ENCODE results near the gene DPF1. TPM values are rescaled to one million over a fixed set of nuclear protein-coding genes. Genes with fewer than 3 reads are reported as not detected.

Gene DPF1
- polyA plus RNA-seq, 4 donors = 1.3 to 2.2 (median 1.8) TPM

DNA sequence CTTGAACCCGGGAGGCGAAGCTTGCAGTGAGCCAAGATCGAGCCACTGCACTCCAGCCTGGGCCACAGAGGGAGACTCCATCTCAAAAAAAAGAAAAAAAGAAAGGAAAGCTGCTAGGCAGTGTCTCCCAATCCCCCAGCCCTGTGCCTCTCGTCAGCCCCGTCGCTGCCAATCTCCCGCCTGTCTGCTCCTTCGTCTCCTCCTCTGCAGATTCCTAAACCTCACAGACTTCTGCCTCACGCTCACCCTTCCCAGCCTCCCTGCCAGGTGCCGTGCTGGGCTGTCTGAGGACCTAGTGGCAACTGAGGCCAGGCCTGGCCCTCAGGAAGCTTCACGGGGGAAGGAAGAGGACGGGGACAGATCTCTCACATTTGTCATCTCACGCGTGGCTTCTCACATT is 21.5 kb downstream of the DPF1 start:
- DNase-seq (ENCODE audit: low read depth in 4 of 4, low spot score in 2 of 4) = no peak

DNA sequence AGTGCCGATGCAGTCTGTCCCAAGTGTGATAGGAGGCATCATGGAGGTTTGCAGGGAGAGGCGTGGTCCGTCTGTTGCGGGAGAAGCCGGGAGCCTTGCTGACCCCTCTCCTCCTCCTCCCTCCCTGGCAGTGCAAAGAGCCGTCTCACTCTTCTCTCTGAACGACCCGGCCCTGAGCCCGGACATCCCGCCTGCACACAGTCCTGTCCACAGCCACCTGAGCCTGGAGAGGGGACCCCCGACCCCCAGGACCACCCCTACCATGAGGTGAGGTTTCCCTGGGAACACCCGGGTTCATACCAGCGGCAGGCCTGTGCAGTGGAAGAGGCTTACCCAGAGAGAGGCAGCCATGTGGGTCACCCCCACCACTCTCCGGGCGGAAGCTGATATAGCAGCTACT is 22.3 kb downstream of the DPF1 start:
- DNase-seq (ENCODE audit: low read depth in 4 of 4, low spot score in 2 of 4) = no peak

DNA sequence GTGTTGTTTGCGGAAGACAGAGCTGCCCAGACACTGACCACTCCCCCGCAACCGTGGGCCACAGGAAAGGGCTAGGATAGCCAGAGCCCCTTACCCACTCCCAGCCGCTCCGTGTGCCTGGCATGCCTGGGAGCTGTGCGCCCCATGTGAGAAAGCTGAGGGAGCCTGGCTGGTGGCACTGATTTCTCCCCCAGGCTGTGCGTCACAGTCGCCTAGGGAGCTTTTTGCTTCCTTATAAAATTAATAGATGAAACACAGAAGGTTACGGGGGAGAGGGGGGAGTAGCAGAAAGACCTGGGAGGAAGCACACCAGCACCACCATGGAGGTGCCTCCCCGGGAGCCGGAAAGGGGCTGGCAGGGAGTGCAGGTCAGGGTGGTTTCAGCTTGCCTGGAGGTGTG is 24.7 kb downstream of the DPF1 start:
- DNase-seq (ENCODE audit: low read depth in 4 of 4, low spot score in 2 of 4) = no peak

DNA sequence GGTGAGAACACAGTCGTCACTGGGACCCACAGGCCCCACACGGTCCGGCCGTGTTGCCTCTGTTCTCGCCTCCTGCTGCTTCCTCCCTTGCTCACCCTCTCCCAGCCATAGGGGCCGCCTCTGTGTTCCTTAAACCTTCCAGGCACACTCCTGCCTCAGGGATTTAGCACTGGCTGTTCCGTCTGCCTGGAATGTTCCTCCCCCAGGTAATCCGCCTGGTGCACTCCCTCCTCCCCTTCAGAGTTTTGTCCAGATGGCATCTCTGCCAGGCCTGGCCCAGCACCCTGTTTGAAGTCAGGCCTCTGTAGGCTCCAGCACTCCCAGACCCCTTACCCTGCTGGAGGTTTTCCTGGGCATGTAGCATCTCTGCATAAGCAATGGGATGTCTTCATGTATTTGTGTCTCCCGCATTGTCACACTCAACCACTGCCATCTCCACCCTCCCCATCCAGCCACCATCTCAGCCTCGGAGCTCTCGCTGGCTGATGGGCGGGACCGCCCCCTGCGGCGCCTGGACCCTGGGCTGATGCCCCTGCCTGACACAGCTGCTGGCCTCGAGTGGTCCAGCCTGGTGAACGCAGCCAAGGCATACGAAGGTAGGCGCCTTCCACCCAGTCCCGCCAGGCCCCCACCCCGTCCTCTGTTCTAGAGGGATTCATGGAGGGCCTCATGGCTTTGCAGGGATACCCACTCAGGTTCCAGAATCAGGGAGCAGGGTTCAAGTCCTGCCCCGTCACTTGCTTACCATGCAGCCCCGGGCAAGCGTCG is 25.9 kb downstream of the DPF1 start:
- no peak for DNase-seq (ENCODE audit: low read depth in 4 of 4, low spot score in 2 of 4)

DNA sequence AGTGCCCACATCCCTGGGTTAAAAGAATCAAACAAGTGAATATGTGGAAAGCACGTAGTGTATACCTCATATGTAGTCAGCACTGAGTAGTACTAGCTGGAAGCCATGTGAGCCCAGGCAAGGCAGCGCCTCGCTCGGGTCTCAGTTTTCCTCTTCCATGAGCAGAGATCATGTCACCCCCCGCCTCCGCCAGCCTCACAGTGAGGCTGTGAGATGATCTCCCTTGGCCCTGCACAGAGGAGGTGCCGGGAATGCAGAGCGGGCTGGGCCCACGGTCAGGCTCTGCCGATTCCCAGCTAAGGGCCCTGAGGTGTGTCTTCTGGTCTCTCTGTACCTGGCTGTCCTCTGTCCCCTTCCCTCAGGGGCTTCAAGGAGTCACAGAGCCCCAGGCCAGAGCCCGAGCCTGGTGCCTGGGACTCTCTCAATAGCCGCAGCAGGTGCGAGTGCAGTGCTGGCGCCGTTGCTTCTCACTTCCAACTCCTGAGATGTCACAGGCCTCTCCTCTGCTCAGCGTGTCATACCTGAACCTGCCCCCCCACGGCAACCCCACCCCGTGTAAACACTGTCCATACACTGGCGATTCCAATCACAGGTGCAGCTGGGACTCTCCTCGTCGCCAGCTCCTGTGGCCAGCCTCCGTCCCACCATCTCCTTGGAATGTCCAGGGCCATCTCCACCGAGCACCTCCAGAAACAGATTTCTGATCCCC is 26.9 kb downstream of the DPF1 start:
- DNase-seq (ENCODE audit: low read depth in 4 of 4, low spot score in 2 of 4) = no peak

DNA sequence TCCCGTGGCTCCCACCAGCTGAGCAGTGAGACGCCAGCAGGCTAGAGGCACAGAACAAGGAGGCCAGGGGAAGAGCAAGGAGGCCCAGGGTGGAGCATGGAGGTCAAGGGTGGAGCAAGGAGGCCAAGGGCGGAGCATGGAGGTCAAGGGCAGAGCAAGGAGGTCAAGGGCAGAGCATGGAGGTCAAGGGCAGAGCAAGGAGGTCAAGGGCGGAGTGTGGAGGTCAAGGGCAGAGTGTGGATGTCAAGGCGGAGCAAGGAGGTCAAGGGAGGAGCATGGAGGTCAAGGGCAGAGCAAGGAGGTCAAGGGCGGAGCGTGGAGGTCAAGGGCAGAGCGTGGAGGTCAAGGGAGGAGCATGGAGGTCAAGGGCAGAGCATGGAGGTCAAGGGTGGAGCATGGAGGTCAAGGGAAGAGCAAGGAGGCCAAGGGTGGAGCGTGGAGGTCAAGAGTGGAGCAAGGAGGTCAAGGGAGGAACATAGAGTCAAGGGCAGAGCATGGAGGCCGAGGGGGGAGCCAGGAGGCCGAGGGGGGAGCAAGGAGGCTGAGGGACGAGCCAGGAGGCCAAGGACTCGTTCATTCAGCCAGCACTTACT is 27.7 kb downstream of the DPF1 start:
- DNase-seq (ENCODE audit: low read depth in 4 of 4, low spot score in 2 of 4) = no peak

DNA sequence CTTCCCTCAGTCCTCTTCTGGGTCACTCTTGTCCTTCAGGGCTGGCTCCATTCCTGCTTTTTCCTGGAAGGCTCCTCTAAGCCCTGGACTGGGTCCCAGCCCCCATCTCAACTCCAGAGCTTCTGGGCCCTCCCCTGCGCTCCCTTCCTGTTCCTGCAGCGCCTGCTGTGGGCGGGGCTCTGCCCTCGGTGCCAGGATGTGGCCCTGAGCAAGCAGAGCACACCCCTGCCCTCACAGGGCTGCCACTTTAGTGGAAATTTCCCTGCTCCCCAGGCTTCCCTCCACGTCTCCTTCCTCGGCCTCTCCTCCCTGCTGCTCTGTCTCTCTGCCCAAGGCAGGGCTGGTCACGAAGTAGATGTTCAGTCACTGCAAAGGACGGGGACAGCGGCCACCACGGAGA is 28.8 kb downstream of the DPF1 start:
- DNase-seq (ENCODE audit: low read depth in 4 of 4, low spot score in 2 of 4) = no peak

DNA sequence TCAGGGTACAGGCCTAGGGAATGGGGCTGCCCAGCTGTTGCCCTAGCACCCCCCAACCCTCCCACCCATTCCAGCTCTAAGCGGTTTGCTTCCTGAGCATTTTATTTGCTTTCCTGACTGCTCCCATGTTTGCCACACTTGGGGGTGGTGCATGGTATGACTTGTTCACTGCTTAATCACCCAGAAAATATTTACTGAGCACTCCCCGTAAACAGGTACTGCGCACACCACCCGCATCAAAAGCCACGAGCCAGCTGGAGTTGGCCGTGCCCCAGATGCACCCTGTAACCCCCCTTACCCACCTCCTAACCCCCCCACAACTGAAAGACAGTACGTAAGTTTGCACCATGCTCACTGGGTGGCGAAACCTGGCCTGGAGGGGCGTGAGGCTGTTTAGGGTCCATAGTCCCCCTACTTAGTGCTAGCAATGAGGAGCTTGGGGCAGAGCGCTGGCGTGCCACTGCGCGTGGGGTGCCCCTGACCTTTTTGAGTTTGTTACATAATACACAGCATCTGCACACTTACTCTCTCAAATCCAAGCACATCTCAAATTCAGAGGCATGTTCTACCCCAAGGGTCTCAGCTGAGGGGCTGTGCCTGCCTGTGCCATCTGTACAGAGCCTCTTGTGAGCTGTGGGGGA is 29.8 kb downstream of the DPF1 start:
- DNase-seq (ENCODE audit: low read depth in 4 of 4, low spot score in 2 of 4) = no peak

DNA sequence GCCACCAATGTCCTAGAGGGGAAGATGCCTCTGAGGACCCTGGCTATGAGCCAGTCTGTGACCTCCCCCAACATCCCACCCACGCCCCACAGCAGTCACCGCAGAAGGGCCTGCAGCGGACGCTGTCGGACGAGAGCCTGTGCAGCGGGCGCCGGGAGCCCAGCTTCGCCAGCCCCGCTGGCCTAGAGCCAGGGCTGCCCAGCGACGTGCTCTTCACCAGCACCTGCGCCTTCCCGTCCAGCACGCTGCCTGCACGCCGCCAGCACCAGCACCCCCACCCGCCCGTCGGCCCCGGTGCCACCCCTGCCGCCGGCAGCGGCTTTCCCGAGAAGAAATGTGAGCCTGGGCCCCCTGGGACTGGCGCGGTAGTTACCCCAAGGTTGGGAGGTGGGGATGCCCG is 30.6 kb downstream of the DPF1 start:
- no peak for DNase-seq (ENCODE audit: low read depth in 4 of 4, low spot score in 2 of 4)

DNA sequence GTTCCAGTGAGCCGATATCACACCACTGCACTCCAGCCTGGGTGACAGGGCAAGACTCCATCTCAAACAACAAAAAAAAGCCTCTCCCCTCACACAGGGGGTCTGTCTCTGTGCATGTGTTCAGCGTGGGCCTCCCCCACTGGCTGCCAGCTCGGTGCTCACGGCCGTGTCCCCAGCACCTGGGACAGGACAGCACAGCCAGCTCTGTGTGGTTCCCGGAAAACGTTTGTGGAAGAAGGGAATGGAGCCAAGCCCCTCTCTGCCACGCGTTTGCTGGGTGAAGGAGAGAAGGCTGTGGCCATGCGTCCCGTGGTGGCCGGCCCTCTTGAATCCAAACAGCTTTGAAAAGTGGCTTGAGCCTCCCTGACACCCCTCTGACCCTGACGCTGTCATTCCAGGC is 32.3 kb downstream of the DPF1 start:
- DNase-seq (ENCODE audit: low read depth in 4 of 4, low spot score in 2 of 4) = no peak

DNA sequence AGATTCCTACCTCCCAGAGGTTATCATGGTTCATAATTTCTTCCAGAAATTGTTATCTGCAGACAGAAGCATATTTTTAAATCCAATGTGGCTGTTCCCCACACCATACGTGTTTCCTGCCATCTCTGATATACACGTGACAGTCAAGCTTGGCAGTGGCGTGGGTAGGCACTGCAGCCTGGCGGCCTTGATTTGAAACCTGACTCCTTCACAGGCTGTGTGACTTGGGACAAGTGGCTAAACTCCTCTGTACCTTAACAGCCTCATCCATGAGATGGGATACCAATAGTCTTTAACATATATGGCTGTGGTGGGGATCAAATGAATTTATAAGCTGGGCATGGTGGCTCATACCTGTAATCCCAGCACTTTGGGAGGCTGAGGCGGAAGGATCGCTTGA is 33.2 kb downstream of the DPF1 start:
- no peak for DNase-seq (ENCODE audit: low read depth in 4 of 4, low spot score in 2 of 4)

DNA sequence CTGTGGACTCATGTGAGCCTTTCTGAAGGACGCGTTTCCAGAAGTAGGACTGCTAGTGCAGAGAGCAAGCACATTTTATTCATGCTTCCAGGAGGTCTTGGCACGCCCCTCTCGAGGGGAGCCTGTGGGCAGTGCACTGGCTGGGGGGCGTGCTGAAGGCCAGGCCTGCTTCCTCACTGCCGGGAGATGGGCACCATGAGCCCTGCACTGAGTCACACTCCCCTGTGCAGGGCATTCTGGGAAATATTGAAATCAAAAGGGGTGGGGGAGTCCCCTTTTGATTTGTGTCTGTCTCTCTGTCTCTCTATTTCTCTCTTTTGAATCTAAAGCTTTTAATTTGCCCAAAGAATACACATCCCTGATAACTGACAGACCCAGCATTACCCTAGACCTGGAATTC is 34.0 kb downstream of the DPF1 start:
- DNase-seq (ENCODE audit: low read depth in 4 of 4, low spot score in 2 of 4) = no peak

DNA sequence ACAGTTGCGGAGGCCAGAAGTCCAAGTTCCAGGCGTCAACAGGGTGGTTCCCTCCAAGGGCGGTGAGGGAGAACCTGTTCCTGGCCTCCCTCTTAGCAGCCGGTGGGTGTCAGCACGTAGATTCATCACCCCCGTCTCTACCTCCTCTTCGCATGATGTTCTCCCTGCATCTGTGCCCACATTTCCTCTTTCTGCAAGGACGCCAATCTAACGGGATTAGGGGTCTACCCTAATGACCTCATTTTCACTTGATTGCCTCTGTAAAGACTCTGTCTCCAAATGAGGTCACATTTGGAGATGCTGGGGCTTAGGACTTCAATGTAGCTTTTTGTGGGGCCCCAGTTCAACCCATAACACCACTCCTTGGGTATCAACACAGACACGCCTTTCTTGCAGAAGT is 38.5 kb downstream of the DPF1 start:
- no peak for DNase-seq (ENCODE audit: low read depth in 4 of 4, low spot score in 2 of 4)

DNA sequence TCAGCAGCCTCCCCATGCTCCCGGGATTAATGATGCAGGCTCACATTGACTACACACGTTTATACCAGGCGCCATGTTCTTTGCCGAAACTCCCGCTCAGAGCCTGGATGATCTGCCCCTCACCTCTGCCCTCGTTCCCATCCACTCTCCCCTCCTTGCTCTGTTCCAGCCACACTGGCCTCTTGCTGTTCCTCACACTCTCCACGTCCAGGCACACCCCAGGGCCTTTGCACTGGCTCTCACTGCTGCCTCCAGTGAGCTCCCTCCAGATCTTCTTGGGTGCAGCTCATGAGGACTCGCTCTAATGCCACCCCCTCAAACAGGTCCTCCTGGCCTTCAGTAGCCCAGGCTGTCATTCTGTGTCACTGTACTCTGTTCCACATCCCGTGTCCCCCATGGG is 39.2 kb downstream of the DPF1 start:
- DNase-seq (ENCODE audit: low read depth in 4 of 4, low spot score in 2 of 4) = no peak

DNA sequence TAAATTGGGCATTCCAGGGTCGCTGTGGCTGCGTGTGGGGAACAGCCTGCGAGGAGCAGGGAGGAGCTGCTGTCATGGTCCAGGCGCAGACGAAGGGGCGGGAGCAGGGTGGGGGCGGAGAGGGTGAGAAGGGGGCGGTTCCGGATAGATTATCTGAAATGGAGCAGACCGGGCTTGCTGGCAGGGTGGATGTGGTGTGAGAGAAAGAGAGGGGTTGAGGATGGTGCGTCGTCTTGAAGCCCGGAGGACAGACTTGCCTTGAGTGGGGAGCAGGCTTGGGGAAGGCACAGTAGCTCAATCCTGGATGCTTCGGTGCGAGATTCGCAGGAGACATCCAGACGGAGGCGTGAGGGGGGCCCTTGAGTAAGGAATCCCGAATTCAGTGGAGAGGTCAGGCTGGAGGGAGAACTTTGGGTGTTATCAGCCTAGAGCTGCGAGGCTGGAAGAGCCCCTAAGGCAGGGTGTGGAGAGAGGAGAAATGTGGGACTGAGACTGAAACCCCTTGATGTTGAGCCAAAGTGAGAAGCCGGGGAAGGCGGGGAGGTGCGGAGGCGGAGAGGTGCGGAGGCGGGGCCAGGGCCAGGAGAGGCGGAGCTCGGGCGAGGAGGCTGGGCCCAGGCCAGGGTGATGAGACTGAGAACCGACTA is 40.6 kb downstream of the DPF1 start:
- DNase-seq (ENCODE audit: low read depth in 4 of 4, low spot score in 2 of 4) = peak in 2 of 4 donors; percentile 11 to 25

DNA sequence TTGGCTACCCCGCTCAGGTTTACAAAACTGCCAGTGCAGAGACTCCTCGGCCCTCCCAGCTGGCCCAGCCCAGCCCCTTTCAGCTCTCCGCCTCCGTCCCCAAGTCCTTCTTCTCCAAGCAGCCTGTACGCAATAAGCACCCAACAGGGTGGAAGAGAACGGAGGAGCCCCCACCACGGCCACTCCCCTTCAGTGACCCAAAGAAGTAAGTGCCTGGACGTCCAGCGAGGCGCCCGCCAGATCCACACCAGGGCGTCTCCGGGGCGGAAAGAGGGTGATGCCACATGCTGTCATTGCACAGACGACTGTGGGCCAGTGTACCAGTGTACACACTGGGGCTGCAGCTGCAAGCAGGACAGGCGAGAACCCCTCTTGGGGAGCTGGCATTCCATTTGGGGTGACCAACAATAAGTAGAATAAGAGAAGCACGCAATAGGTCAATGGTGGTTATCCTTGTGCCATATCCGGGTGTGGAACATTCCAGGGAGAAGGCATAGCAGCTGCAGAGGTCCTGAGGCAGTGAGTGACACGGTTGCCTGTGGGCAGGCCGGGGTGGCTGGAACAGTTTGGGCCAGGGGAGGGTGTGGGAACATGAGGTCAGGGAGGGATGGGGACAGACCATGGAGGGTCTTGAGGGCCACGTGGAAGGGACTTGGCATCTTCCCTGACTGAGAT is 41.3 kb downstream of the DPF1 start:
- DNase-seq (ENCODE audit: low read depth in 4 of 4, low spot score in 2 of 4) = no peak

DNA sequence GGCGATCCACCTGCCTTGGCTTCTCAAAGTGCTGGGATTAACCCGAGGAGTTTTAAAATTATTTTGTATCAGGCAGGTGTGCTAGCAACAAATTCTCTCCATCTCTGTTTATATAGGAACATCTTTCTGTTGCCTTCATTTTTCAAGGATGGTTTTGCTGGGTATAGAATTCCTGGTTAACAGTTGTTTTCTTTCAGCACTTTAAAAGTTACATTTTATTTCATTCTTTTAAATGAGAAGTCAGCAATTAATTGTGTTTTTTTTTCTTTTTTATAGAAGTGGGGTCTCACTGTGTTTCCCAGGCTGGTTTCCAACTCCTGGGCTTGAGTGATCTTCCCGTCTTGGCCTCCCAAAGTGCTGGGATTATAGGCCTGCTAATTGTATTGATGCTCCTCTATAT is 44.0 kb downstream of the DPF1 start:
- no peak for DNase-seq (ENCODE audit: low read depth in 4 of 4, low spot score in 2 of 4)

DNA sequence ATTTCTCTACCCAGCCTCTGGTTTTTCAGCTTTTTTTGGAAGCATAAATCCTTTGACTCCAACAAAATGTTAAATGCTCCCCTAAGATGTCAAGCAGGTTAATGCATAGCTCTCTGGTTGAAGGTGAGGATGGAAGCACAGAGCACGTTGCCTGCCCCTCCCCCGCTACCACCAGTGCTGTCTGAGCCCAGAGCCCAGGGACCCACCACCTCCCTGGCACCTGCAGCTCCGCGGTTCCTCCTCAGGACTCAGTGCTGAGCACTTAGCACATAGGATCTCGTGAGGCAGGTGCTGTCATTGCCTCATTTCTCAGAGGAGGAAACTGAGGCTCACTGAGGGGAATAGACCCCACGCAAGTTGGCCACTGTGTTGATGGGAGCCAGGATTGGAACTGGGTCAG is 48.6 kb downstream of the DPF1 start:
- DNase-seq (ENCODE audit: low read depth in 4 of 4, low spot score in 2 of 4) = no peak

DNA sequence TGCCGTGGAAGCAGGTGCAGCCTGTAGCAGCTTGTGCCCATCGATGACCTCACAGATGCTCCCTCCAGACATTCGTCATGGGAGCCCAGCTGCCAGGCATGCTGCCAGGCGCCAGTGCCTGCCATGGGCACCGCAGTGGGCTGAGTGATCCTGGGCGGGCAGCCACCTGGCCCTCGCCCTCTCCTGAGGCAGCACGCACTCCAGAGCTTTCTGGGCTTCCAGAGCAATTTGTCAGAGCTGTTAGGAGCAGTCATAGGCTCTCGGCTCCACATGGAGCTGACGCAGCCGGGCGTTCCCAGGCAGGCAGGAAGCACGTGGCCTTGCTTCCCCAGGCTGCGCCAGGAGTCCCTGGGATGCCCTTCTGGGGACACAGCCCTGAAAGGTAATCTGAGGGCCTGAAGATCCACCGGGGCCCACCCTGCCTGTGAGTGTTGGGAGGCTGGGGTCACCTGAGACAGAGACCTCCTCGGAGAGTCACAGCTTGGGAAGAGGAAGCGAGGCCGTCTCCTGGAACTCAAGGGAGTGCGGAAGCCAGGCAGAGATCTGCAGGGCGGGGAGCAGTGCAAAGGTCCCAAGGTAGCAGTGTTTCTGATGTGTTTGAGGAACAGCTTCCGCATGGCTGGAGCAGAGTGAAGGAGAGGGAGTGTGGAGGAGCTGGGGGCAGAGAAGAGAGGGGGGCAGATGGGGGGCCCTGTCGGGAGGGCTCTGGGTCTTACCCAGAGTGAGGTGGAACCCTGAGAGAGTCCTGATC is 50.6 kb downstream of the DPF1 start:
- no peak for DNase-seq (ENCODE audit: low read depth in 4 of 4, low spot score in 2 of 4)

DNA sequence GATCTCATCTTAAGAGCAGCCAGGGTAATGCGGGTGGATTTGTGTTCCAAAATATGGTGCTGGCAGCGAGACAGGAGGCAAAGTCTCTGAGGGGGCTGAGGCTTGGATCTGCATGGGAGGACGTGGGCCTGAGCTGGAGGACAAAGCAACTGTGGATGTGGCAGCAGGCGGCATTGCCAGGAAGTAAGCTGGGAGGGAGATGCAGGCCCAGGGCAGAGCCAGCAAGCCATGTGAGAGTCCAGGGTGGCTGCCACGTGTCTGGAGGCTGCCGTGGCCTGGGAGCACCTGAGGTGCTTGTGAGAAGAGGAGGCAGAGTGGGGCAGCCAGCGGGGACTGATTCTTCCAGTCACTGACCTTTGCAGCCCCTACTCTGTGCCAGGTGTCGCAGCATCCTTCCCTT is 52.0 kb downstream of the DPF1 start:
- DNase-seq (ENCODE audit: low read depth in 4 of 4, low spot score in 2 of 4) = no peak

Measured in left renal cortex interstitium (tissue), 4 donors.